GM19193 (cell line): ENCODE results near the gene UBTD2.

ENCODE experiments used
- POLR2A ChIP-seq: IDR thresholded peaks from 4 replicates; pipeline ENCODE4 v1.6.1; 2011; ENCODE audit not compliant: insufficient read depth, insufficient read length; ENCODE audit errors: extremely low read depth

The UBTD2 gene

GRCh38 chr5:172189693-172190296, 93.8 kb downstream of the UBTD2 start:
- TF ChIP-seq POLR2A, result no peak

GRCh38 chr5:172188893-172189692, 94.5 kb downstream of the UBTD2 start:
- no peak for TF ChIP-seq POLR2A

- TF ChIP-seq POLR2A, result peak; percentile 70
Observed at GRCh38 chr5:172188033-172188892, 95.3 kb downstream of the UBTD2 start, which contains the start of gene STK10. STK10 (minus strand) TSS chr5:172188224; CDS start chr5:172188042, 182 bp downstream.

- peak; percentile 27 for TF ChIP-seq POLR2A
Observed at GRCh38 chr5:172187118-172188032, 96.2 kb downstream of the UBTD2 start.

- TF ChIP-seq POLR2A, result no peak
Observed at GRCh38 chr5:172186114-172186695, 97.4 kb downstream of the UBTD2 start.

- no peak for TF ChIP-seq POLR2A
Observed at GRCh38 chr5:172185096-172185461, 98.5 kb downstream of the UBTD2 start.

- no peak for TF ChIP-seq POLR2A
Observed at GRCh38 chr5:172183881-172184280, 99.7 kb downstream of the UBTD2 start.

GRCh38 chr5:172182291-172182690, 101.3 kb downstream of the UBTD2 start:
- TF ChIP-seq POLR2A, result no peak

GRCh38 chr5:172180936-172181335, 102.6 kb downstream of the UBTD2 start:
- no peak for TF ChIP-seq POLR2A

- peak; percentile 73 for TF ChIP-seq POLR2A
Observed at GRCh38 chr5:172178991-172179989, 104.3 kb downstream of the UBTD2 start.

- peak; percentile 3 for TF ChIP-seq POLR2A
Observed at GRCh38 chr5:172178301-172178987, 105.1 kb downstream of the UBTD2 start.

- no peak for TF ChIP-seq POLR2A
Observed at GRCh38 chr5:172177176-172177575, 106.4 kb downstream of the UBTD2 start.

GRCh38 chr5:172175263-172175719, 108.3 kb downstream of the UBTD2 start:
- TF ChIP-seq POLR2A, result peak; percentile 64
